PC-3 (cell line): ENCODE data around the gene APOA4. TPM values are rescaled to one million over a fixed set of nuclear protein-coding genes. Genes with fewer than 3 reads are reported as not detected.

Experiments used
- ATAC-seq: fragments of 200-7000 bp; cut with Tn5 transposase; 2 replicates; pipeline ENCODE4 v1.9.1; 2020; ENCODE audit warnings: mild to moderate bottlenecking, moderate library complexity
- BruUV-seq: library from RNA; stranded (reverse); fragments of 400-500 nt; replicated peaks from 2 replicates; lab custom pipeline; 2021; lab: Mats Ljungman, UMichigan
- CTCF ChIA-PET: fragments of 300-600 bp; sonication (Branson Sonifier 250); formaldehyde crosslinking; loops from one replicate; lab custom pipeline; 2022; ENCODE audit warnings: antibody characterized with exemption; lab: Charles Lee
- POLR2A ChIA-PET: fragments of 300-600 bp; sonication (Branson Sonifier 250); formaldehyde crosslinking; loops from one replicate; lab custom pipeline; 2022; ENCODE audit warnings: antibody characterized with exemption; ENCODE audit not compliant: unreplicated experiment; lab: Charles Lee
- DNase-seq: peaks from one replicate; pipeline ENCODE4 v3.0.0-alpha.2; 2015
- H2AFZ ChIP-seq: fragments of 300-600 bp; sonication (generic); 2 replicates; pipeline ENCODE4 v1.6.0; 2016; ENCODE audit warnings: antibody characterized with exemption, low read length
- H3F3A ChIP-seq: fragments of 300-600 bp; sonication (generic); one replicate; pipeline ENCODE4 v1.6.0; 2017; ENCODE audit warnings: antibody characterized with exemption, low read length, control low read depth, mild to moderate bottlenecking; ENCODE audit not compliant: unreplicated experiment
- H3K27ac ChIP-seq: fragments of 300-600 bp; sonication (generic); 2 replicates; pipeline ENCODE4 v1.5.1; 2016; ENCODE audit warnings: mild to moderate bottlenecking, low read length
- H3K27me3 ChIP-seq: fragments of 300-600 bp; sonication (generic); 2 replicates; pipeline ENCODE4 v1.6.1; 2016; ENCODE audit warnings: low read length, mixed read lengths
- H3K36me3 ChIP-seq: fragments of 300-600 bp; sonication (generic); 2 replicates; pipeline ENCODE4 v1.6.1; 2016; ENCODE audit warnings: low read depth, mixed run types, low read length, mixed read lengths
- H3K4me1 ChIP-seq: fragments of 300-600 bp; sonication (generic); 2 replicates; pipeline ENCODE4 v1.5.1; 2016; ENCODE audit warnings: low read length; ENCODE audit not compliant: insufficient read depth
- H3K4me2 ChIP-seq: fragments of 300-600 bp; sonication (generic); 2 replicates; pipeline ENCODE4 v1.6.0; 2016; ENCODE audit warnings: low read length
- H3K4me3 ChIP-seq: fragments of 300-600 bp; sonication (generic); 2 replicates; pipeline ENCODE4 v1.5.1; 2016; ENCODE audit warnings: mild to moderate bottlenecking, low read length, mixed read lengths
- H3K79me2 ChIP-seq: fragments of 300-600 bp; sonication (generic); 2 replicates; pipeline ENCODE4 v1.6.1; 2017; ENCODE audit warnings: low read length, mixed read lengths
- H3K9ac ChIP-seq: fragments of 300-600 bp; sonication (generic); 2 replicates; pipeline ENCODE4 v1.6.0; 2016; ENCODE audit warnings: mild to moderate bottlenecking, low read length
- H3K9me2 ChIP-seq: fragments of 300-600 bp; sonication (generic); replicated peaks from 2 replicates; pipeline ENCODE4 v1.6.1; 2016; ENCODE audit warnings: mixed run types, low read length, mixed read lengths
- H3K9me3 ChIP-seq: fragments of 300-600 bp; sonication (generic); 2 replicates; pipeline ENCODE4 v1.6.1; 2016; ENCODE audit warnings: low read length, mixed read lengths
- H4K20me1 ChIP-seq: fragments of 300-600 bp; sonication (generic); 2 replicates; pipeline ENCODE4 v1.6.1; 2016; ENCODE audit warnings: low read length, mixed read lengths
- CTCF ChIP-seq: fragments of 300-600 bp; sonication (generic); conservative IDR thresholded peaks from 2 replicates; pipeline ENCODE4 v1.5.1; 2017; ENCODE audit warnings: antibody characterized with exemption, low read depth, mild to moderate bottlenecking, low read length
- EZH2 ChIP-seq: fragments of 300-600 bp; sonication (generic); IDR thresholded peaks from one replicate; pipeline ENCODE4 v1.6.1; 2017; ENCODE audit warnings: antibody characterized with exemption, mild to moderate bottlenecking, low read length; ENCODE audit not compliant: unreplicated experiment
- EZH2phosphoT487 ChIP-seq: fragments of 300-600 bp; sonication (generic); IDR thresholded peaks from 2 replicates; pipeline ENCODE4 v1.6.1; 2018; ENCODE audit warnings: mild to moderate bottlenecking, antibody characterized with exemption, low read length, borderline replicate concordance
- intact Hi-C: fragments of 100-400 bp; cut with micrococcal nuclease; formaldehyde crosslinking; loops from 2 replicates; pipeline ENCODE4 v1.9.0; 2023
- total RNA-seq: library from RNA; depleted of rRNA; stranded (reverse); fragments of >200 nt; gene quantifications from 2 replicates; pipeline ENCODE4 v1.2.3, GENCODE V29; 2014

The APOA4 gene
- total RNA-seq, 1 experiment from 2014 or later, result not detected

- H3K9ac ChIP-seq, result no peak overlapping the region
- H3K9me2 ChIP-seq, result no peaks in the 10 kb centered on the region
- intact Hi-C loops, result no loop called here
- DNase-seq (no peak), ATAC-seq (no peak)
- H3K79me2 ChIP-seq, result no peaks in the 10 kb centered on the region
- no TSS peak for BruUV-seq
- no peak overlapping the region for H2AFZ ChIP-seq
- H4K20me1 ChIP-seq, result no peaks in the 10 kb centered on the region
- POLR2A ChIA-PET, result no interaction called here
- no peaks in the 10 kb centered on the region for H3K9me3 ChIP-seq
- TF ChIP-seq CTCF (no peak), EZH2 (no peak), EZH2phosphoT487 (no peak)
- H3F3A ChIP-seq, result peaks cover 5% of the 10 kb centered on the region
- H3K4me3 ChIP-seq, result no peak overlapping the region
- H3K4me1 ChIP-seq, result peaks cover 19% of the 10 kb centered on the region
- H3K27me3 ChIP-seq, result no peaks in the 10 kb centered on the region
- H3K27ac ChIP-seq, result no peak overlapping the region
- H3K36me3 ChIP-seq, result peaks cover 21% of the 10 kb centered on the region
- H3K4me2 ChIP-seq, result no peak overlapping the region
- CTCF ChIA-PET, result no interaction called here
Observed at GRCh38 chr11:116870054-116870453, 47.0 kb upstream of the APOA4 start.

GRCh38 chr11:116869610-116870009, 46.5 kb upstream of the APOA4 start:
- Histone ChIP-seq H3K27me3 (no peaks in the 10 kb centered on the region), H3K27ac (no peak overlapping the region), H3K36me3 (peaks cover 21% of the 10 kb centered on the region), H3F3A (peaks cover 5% of the 10 kb centered on the region), H3K4me1 (peaks cover 19% of the 10 kb centered on the region), H4K20me1 (no peaks in the 10 kb centered on the region), H3K4me2 (no peak overlapping the region), H3K9ac (no peak overlapping the region), H2AFZ (no peak overlapping the region), H3K4me3 (no peak overlapping the region), H3K9me2 (no peaks in the 10 kb centered on the region), H3K79me2 (no peaks in the 10 kb centered on the region), H3K9me3 (no peaks in the 10 kb centered on the region)
- intact Hi-C loops, result no loop called here
- ChIA-PET POLR2A (no interaction called here), CTCF (no interaction called here)
- ATAC-seq, result no peak
- BruUV-seq, result no TSS peak
- DNase-seq, result no peak
- no peak for TF ChIP-seq EZH2
- no peak for TF ChIP-seq EZH2phosphoT487
- TF ChIP-seq CTCF, result no peak

- H3K4me2 ChIP-seq, result no peak overlapping the region
- H3K9me2 ChIP-seq, result no peaks in the 10 kb centered on the region
- H3K9me3 ChIP-seq, result no peaks in the 10 kb centered on the region
- no peak overlapping the region for H3K9ac ChIP-seq
- DNase-seq (no peak), ATAC-seq (no peak)
- no peak overlapping the region for H2AFZ ChIP-seq
- CTCF ChIA-PET, result no interaction called here
- H4K20me1 ChIP-seq, result no peaks in the 10 kb centered on the region
- POLR2A ChIA-PET, result no interaction called here
- H3K4me1 ChIP-seq, result peaks cover 19% of the 10 kb centered on the region
- H3K36me3 ChIP-seq, result peaks cover 24% of the 10 kb centered on the region
- H3K27me3 ChIP-seq, result no peaks in the 10 kb centered on the region
- H3F3A ChIP-seq, result peaks cover 5% of the 10 kb centered on the region
- no peaks in the 10 kb centered on the region for H3K79me2 ChIP-seq
- BruUV-seq, result no TSS peak
- no peak overlapping the region for H3K4me3 ChIP-seq
- TF ChIP-seq CTCF (no peak), EZH2phosphoT487 (no peak), EZH2 (no peak)
- intact Hi-C loops, result no loop called here
- no peak overlapping the region for H3K27ac ChIP-seq
Observed at GRCh38 chr11:116868066-116868465, 45.0 kb upstream of the APOA4 start.
